ENCODE results near the gene SH3RF2.
"Not testable (repeated sequence)": the region's sequence is repeated elsewhere in the genome, so short reads cannot be mapped to it uniquely, and the experiment has no call there.

SH3RF2 gene

DNA sequence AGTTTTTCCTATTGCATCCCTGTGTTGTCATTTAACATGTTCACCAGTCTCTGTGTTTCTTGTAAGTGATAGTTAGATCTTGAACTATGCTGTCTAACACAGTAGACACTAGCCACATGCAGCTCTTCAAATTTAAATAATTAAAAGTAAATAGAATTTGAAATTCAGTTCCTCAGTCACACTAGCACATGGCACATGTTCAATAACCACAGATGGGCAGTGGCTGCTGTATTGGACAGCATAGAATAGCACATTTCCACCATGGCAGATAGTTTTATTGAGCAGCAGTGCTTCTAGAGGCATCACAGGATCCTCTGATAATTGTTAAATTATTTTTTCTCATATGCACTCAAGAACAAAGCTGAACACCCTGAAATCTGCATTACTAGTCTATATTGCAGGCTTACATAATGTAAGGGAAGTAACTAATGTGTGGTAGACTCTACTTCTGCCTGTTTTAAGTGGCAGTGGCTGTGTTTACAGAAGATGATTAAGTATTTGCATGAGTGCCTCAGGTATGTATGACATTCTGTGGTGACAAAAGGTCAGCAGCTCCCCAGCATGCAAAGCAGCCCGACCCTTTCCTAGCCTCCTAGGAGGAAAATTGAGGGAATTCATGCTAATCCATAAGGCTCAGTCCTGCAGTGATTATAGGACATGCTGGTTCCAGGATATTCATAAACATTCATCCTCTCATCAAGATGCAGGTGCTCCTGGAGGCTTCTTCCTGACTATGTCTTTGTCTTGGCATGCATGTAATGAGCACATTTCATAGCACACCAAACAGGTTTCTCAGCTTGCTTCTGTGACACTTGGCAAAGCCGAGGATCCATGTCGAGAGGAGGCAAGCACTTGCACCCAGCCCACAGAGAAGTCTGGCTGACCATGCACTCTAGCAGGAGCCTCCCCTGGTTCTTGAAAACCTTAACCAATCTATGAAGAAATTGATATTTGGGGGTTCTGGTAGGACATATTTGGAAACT is 45.5 kb downstream of the SH3RF2 start:
- no peak for DNase-seq

- DNase-seq, result no peak
Observed at GRCh38 chr5:145982572-145983318, 46.4 kb downstream of the SH3RF2 start.

- DNase-seq, result no peak
Observed at GRCh38 chr5:145983446-145983845, 47.1 kb downstream of the SH3RF2 start.

DNA sequence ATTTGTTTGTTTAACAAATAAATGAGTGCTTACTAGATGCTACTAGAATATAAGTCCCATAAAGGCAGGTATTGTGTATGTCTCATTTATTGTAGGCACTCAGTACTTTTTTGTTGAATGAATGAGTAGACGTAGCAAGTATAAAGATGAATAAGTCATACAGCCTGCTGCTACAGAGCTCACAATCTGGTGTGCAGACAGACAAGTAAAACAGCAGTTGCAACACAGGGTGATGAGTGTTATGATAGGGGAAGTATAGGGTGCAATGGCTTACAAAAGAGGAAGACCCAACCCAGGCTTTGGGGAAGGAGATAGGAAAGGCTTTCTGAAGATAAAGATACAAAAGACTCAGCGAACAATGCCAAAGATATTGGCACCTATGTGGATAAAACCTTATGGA is 47.7 kb downstream of the SH3RF2 start:
- no peak for DNase-seq

GRCh38 chr5:145987856-145988255 is 51.5 kb downstream of the SH3RF2 start:
- no peak for DNase-seq

- DNase-seq, result no peak
Observed at GRCh38 chr5:145988993-145989392, 52.6 kb downstream of the SH3RF2 start.

DNA sequence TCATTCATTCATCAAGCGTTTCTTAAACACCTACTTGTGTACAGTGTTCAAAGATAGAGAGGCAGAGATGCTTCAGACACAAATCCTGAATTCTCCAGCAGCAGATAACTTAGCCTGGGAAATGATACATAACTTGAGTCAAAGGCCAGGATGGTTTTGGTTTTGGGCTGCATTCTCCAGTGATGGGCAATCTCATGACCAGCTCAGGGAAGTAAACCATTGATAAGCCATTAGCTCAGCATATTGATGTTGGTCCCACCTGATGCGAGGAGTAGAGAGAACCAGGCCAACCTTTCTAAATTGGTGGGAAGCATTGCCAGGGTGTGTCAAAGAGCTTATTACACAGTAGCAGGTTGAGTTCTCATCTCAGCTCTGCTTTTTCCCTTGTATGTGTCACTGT is 53.0 kb downstream of the SH3RF2 start:
- no peak for DNase-seq

GRCh38 chr5:145990170-145990569 is 53.8 kb downstream of the SH3RF2 start:
- no peak for DNase-seq

DNA sequence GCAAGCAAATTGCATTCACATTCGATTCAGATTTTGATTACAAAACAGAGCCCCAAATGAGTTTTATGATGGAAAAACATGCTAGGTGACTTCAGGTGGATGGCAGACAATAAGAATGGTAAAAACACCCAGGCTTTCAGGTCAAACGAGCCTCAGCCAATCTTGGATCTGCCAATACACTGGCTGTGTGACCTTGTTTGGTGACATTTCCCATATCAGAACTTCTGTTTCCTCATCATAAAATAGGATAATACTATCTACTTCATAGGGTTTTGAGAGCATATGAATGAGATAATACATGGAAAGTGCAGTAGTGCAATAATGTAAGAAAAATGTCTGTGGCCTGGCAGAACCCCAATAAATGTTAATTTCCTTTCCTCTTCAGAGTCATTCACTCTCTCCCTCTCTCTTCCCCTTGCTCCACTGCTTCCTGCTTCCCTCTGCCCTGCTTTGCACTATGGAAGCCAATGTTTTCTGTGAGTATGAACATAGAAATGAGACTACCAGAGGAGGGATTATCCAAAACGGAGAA is 54.7 kb downstream of the SH3RF2 start:
- DNase-seq, result no peak

DNA sequence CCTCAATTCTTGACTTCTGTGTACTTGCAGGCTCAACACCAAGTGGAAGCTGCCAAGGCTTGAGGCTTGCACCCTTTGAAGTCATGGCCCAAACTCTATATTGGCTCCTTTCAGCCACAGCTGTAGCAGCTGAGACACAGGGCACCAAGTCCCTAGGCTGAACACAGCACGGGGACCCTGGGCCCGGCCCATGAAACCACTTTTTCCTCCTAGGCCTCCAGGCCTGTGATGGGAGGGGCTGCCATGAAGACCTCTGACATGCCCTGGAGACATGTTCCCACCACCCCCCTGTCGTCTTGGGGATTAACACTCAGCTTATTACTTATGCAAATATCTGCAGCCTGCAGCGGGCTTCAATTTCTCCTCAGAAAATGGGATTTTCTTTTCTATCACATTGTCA is 57.2 kb downstream of the SH3RF2 start:
- not testable (repeated sequence) for DNase-seq

DNA sequence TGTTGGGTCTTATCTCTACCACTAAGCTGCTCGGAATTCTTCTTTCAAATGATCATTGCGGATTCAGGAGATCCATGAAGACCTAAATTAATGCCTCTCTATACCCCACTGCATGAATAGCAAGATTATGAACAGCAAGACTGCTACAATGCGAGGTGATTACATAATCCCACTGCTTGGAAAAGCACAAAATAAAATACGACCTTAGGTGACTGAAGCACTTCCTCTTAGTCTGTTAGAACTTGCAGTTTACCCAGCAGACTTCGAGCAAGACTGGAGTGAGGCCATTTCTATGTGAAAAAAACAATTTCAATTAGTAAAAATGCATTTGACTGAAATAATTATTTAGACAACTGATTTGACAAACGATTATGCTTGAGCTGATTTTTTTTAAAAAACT is 59.8 kb downstream of the SH3RF2 start:
- no peak for DNase-seq

DNA sequence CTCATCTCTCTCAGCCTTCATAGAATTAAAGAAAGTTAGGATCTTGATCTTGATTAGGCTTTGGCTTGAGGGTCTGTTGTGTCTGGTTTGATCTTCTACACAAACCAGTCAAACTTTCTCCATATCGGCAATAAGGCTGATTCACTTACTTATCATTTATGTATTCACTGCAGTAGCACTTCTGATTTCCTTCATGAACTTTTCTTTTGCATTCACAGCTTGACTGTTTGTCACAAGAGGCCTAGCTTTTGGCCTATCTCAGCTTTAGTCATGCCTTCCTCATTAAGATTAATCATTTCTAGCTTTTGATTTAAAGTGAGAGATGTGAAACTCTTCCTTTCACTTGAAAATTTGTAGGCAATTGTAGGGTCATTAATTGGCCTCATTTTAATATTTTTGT is 62.8 kb downstream of the SH3RF2 start:
- DNase-seq, result no peak

- DNase-seq, result no peak
Observed at GRCh38 chr5:146000072-146000471, 63.7 kb downstream of the SH3RF2 start.

GRCh38 chr5:146001544-146002190 is 65.3 kb downstream of the SH3RF2 start:
- DNase-seq, result no peak

DNA sequence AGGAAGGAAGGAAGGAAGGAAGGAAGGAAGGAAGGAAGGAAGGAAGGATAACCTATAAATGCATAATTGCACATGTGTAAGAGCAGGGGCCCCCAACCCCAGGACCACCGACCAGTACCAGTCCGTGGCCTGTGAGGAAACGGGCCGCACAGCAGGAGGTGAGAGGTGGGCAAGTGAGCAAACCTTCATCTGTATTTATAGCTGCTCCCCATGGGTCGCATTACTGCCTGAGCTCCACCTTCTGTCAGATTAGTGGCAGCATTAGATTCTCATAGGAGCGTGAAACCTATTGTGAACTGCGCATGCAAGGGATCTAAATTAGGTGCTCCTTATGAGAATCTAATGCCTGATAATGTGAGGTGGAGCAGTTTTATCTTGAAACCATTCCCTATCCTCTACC is 66.1 kb downstream of the SH3RF2 start:
- no peak for DNase-seq

- no peak for DNase-seq
Observed at GRCh38 chr5:146003852-146004251, 67.5 kb downstream of the SH3RF2 start.

DNA sequence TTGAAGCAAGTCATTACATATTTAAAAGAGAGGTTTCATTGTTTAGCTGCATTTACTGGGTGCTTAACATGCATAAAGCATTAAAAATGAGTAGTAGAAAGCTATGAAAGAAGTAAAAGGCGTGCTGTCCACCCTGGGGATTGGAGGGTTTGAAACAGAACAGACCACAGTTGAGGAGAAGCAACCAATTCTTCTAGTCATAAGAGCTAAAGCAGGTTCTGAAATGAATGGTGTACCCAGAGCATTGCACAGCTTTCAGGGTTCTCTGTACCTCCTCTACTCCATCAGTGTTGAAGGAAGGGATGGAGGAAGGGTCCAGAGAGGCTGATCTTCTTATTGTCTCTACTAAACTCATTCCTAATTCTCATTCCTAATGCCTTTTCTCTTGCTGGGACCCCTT is 68.9 kb downstream of the SH3RF2 start:
- DNase-seq, result no peak

DNA sequence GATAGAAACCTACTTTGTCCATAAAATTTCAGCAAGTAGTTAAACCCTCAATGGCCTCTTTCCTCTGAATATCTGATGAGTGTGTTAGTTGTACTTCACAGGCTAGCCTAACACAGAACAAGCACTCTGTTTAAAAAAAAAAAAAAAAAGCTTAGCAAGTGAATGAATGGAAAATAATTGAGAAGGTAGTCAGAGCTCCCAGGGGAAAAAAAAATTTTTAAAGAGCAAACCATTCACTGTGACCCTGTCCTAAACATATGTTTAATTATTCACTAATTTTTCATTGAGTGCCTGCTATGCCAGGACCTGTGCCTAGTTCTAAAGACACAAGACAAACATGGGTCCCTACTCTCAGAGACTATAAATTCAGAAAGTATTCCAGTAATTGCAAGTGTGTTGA is 69.3 kb downstream of the SH3RF2 start:
- no peak for DNase-seq

- no peak for DNase-seq
Observed at GRCh38 chr5:146006470-146007190, 70.3 kb downstream of the SH3RF2 start.

GRCh38 chr5:146007270-146007669 is 70.9 kb downstream of the SH3RF2 start:
- no peak for DNase-seq

- no peak for DNase-seq
Observed at GRCh38 chr5:146007989-146008388, 71.6 kb downstream of the SH3RF2 start.

DNA sequence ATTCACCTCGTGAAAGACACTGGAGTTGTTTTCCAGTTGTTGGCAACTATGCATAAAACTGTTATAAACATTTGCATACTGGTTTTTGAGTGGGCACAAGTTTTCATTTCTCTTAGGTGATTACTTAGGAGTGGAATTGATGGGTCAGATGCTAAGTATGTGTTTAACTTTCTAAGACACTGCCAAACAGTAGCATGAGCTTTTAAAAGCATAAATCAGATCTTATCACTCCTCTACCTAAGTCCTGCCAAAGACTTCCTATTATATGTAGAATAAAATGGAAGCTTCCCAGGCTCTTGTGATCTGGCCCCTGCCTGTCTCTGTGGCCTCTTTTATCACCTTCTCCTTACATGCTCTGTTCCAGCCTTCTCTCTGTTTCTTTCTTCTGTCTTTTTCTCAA is 72.6 kb downstream of the SH3RF2 start:
- DNase-seq, result no peak

DNA sequence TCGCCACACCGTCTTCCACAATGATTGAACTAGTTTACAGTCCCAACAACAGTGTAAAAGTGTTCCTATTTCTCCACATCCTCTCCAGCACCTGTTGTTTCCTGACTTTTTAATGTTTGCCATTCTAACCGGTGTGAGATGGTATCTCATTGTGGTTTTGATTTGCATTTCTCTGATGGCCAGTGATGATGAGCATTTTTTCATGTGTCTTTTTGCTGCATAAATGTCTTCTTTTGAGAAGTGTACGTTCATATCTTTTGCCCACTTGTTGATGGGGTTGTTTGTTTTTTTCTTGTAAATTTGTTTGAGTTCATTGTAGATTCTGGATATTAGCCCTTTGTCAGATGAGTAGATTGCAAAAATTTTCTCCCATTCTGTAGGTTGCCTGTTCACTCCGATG is 74.1 kb downstream of the SH3RF2 start:
- DNase-seq, result not testable (repeated sequence)
